ENCODE data around the gene CLP1.
"Not testable (repeated sequence)": the region's sequence is repeated elsewhere in the genome, so short reads cannot be mapped to it uniquely, and the experiment has no call there.

CLP1 gene

GRCh38 chr11:57641011-57641807 lies 16.4 kb upstream of the CLP1 start:
- no peak for DNase-seq

GRCh38 chr11:57643802-57644201 lies 13.8 kb upstream of the CLP1 start:
- no peak for DNase-seq

- DNase-seq, result peak; percentile 17
Measured at GRCh38 chr11:57644748-57645688, 12.5 kb upstream of the CLP1 start.

GRCh38 chr11:57645689-57646085 lies 11.9 kb upstream of the CLP1 start:
- no peak for DNase-seq

- no peak for DNase-seq
Measured at GRCh38 chr11:57646194-57646798, 11.3 kb upstream of the CLP1 start.

- DNase-seq, result no peak
Measured at GRCh38 chr11:57646799-57647303, 10.7 kb upstream of the CLP1 start.

GRCh38 chr11:57647372-57647771 lies 10.2 kb upstream of the CLP1 start:
- DNase-seq, result no peak

GRCh38 chr11:57647960-57648800 lies 9.4 kb upstream of the CLP1 start:
- DNase-seq, result no peak

GRCh38 chr11:57648801-57649735 lies 8.5 kb upstream of the CLP1 start:
- DNase-seq, result no peak

- DNase-seq, result no peak
Measured at GRCh38 chr11:57649826-57650738, 7.5 kb upstream of the CLP1 start, which contains the start of gene YPEL4. TSS of gene YPEL4 (minus strand) at chr11:57649912. CDS start at chr11:57647107, 2,805 bp downstream.

GRCh38 chr11:57650739-57651090 lies 6.8 kb upstream of the CLP1 start:
- DNase-seq, result no peak

- DNase-seq, result no peak
Measured at GRCh38 chr11:57651408-57651807, 6.2 kb upstream of the CLP1 start.

GRCh38 chr11:57652230-57652629 lies 5.3 kb upstream of the CLP1 start:
- DNase-seq, result not testable (repeated sequence)

- DNase-seq, result no peak
Measured at GRCh38 chr11:57652662-57653061, 4.9 kb upstream of the CLP1 start.

GRCh38 chr11:57653163-57653562 lies 4.4 kb upstream of the CLP1 start:
- DNase-seq, result no peak

GRCh38 chr11:57656885-57657193 lies 723 bp upstream of the CLP1 start:
- no peak for DNase-seq

- no peak for DNase-seq
Measured at GRCh38 chr11:57658023-57658361, 430 bp downstream of the CLP1 start.

- DNase-seq, result no peak
Measured at GRCh38 chr11:57659669-57660068, 2.1 kb downstream of the CLP1 start.

GRCh38 chr11:57662893-57663292 lies 5.3 kb downstream of the CLP1 start:
- DNase-seq, result no peak

GRCh38 chr11:57663975-57664374 lies 6.4 kb downstream of the CLP1 start:
- no peak for DNase-seq
